GM19043 (cell line): ENCODE measurements around the gene KIF24.
"Not testable (repeated sequence)": the region's sequence is repeated elsewhere in the genome, so short reads cannot be mapped to it uniquely, and the experiment has no call there.

Experiments
- ATAC-seq: cut with Tn5 transposase; IDR thresholded peaks from one replicate; pipeline ENCODE4 v1.9.1; 2021; ENCODE audit warnings: low read depth; ENCODE audit not compliant: unreplicated experiment

KIF24 gene

GRCh38 chr9:34328500-34328986, 525 bp downstream of the KIF24 start:
- ATAC-seq, result no peak

GRCh38 chr9:34326690-34327089, 2.4 kb downstream of the KIF24 start:
- ATAC-seq, result no peak

- ATAC-seq, result no peak
These were observed 6.0 kb downstream of the KIF24 start for GRCh38 chr9:34322899-34323591.

- no peak for ATAC-seq
These were observed 7.6 kb downstream of the KIF24 start for GRCh38 chr9:34321451-34321850.

- no peak for ATAC-seq
These were observed 10.8 kb downstream of the KIF24 start for GRCh38 chr9:34318163-34318790.

GRCh38 chr9:34317436-34317835, 11.6 kb downstream of the KIF24 start:
- no peak for ATAC-seq

GRCh38 chr9:34311499-34312185, 17.4 kb downstream of the KIF24 start:
- ATAC-seq, result no peak

GRCh38 chr9:34310215-34310614, 18.9 kb downstream of the KIF24 start:
- ATAC-seq, result no peak

- ATAC-seq, result not testable (repeated sequence)
These were observed 20.8 kb downstream of the KIF24 start for GRCh38 chr9:34308316-34308715.

GRCh38 chr9:34301064-34301463, 28.0 kb downstream of the KIF24 start:
- ATAC-seq, result not testable (repeated sequence)

- no peak for ATAC-seq
These were observed 36.5 kb downstream of the KIF24 start for GRCh38 chr9:34292552-34292951.

GRCh38 chr9:34291423-34291822, 37.6 kb downstream of the KIF24 start:
- ATAC-seq, result no peak

- ATAC-seq, result no peak
These were observed 38.0 kb downstream of the KIF24 start for GRCh38 chr9:34291023-34291422.

- no peak for ATAC-seq
These were observed 39.9 kb downstream of the KIF24 start for GRCh38 chr9:34289159-34289558.

- ATAC-seq, result no peak
These were observed 47.0 kb downstream of the KIF24 start for GRCh38 chr9:34282096-34282495.

GRCh38 chr9:34279411-34279810, 49.7 kb downstream of the KIF24 start:
- ATAC-seq, result no peak
